Mononuclear cell (primary cell): Measurements from ENCODE around the gene PCBP4. TPM values are rescaled to one million over a fixed set of nuclear protein-coding genes. Genes with fewer than 3 reads are reported as not detected.

ENCODE experiments used
- H3K27me3 ChIP-seq: 2 replicates; pipeline ENCODE4 v1.6.0; 2011; ENCODE audit warnings: low read length, control low read depth; ENCODE audit not compliant: insufficient read depth
- H3K4me1 ChIP-seq: 2 replicates; pipeline ENCODE4 v1.5.1; 2011; ENCODE audit warnings: mild to moderate bottlenecking, low read length, control low read depth; ENCODE audit not compliant: insufficient read depth
- H3K4me3 ChIP-seq: 2 replicates; pipeline ENCODE4 v1.5.1; 2011; ENCODE audit warnings: mild to moderate bottlenecking, low read length, moderate library complexity
- H3K9me3 ChIP-seq: 2 replicates; pipeline ENCODE4 v1.5.1; 2011; ENCODE audit warnings: low read depth, mild to moderate bottlenecking, control low read depth, low read length
- total RNA-seq: library from RNA; depleted of rRNA; stranded (reverse); fragments of >200 nt; gene quantifications from one replicate; pipeline ENCODE4 v1.2.3, GENCODE V29; 2012

The PCBP4 gene
- 5.6 TPM for total RNA-seq

GRCh38 chr3:51967384-51968169 is at the start of gene PCBP4:
Gene PCBP4 (minus strand): TSS chr3:51967454. CDS start chr3:51961240, 6,214 bp downstream.
- H3K9me3 ChIP-seq = no peaks in the 10 kb centered on the region
- peak within 1 kb of the TSS; percentile 30 for H3K4me3 ChIP-seq
- H3K27me3 ChIP-seq = no peaks in the 10 kb centered on the region
- peaks cover 10% of the 10 kb centered on the region for H3K4me1 ChIP-seq

- Histone ChIP-seq H3K4me3 (no peak overlapping the region), H3K27me3 (no peaks in the 10 kb centered on the region), H3K4me1 (no peaks in the 10 kb centered on the region), H3K9me3 (no peaks in the 10 kb centered on the region)
Measured at GRCh38 chr3:52015438-52016228, 48.4 kb upstream of the PCBP4 start.

- Histone ChIP-seq H3K27me3 (no peaks in the 10 kb centered on the region), H3K9me3 (no peaks in the 10 kb centered on the region), H3K4me1 (no peaks in the 10 kb centered on the region), H3K4me3 (no peak overlapping the region)
Measured at GRCh38 chr3:52014613-52015012, 47.4 kb upstream of the PCBP4 start.

- Histone ChIP-seq H3K4me3 (no peak overlapping the region), H3K9me3 (no peaks in the 10 kb centered on the region), H3K27me3 (no peaks in the 10 kb centered on the region), H3K4me1 (no peaks in the 10 kb centered on the region)
Measured at GRCh38 chr3:52013802-52014598, 46.7 kb upstream of the PCBP4 start.

- Histone ChIP-seq H3K9me3 (no peaks in the 10 kb centered on the region), H3K4me1 (no peaks in the 10 kb centered on the region)
Measured at GRCh38 chr3:52012699-52013098, 45.4 kb upstream of the PCBP4 start.

GRCh38 chr3:52010431-52010830 is 43.2 kb upstream of the PCBP4 start:
- no peaks in the 10 kb centered on the region for H3K27me3 ChIP-seq
- no peaks in the 10 kb centered on the region for H3K9me3 ChIP-seq
- H3K4me1 ChIP-seq = peaks cover 10% of the 10 kb centered on the region
- no peak overlapping the region for H3K4me3 ChIP-seq

More at GRCh38 chr3:52012699-52013098, 45.4 kb upstream of the PCBP4 start:
- no peaks in the 10 kb centered on the region for H3K27me3 ChIP-seq
- H3K4me3 ChIP-seq = no peak overlapping the region

- Histone ChIP-seq H3K4me1 (peaks cover 10% of the 10 kb centered on the region), H3K4me3 (no peak overlapping the region), H3K27me3 (no peaks in the 10 kb centered on the region), H3K9me3 (no peaks in the 10 kb centered on the region)
Measured at GRCh38 chr3:52007291-52007690, 40.0 kb upstream of the PCBP4 start.

GRCh38 chr3:52006820-52007133 is 39.5 kb upstream of the PCBP4 start:
- H3K27me3 ChIP-seq = no peaks in the 10 kb centered on the region
- peaks cover 12% of the 10 kb centered on the region for H3K4me1 ChIP-seq
- no peaks in the 10 kb centered on the region for H3K9me3 ChIP-seq
- H3K4me3 ChIP-seq = no peak overlapping the region

GRCh38 chr3:52006017-52006819 is 39.0 kb upstream of the PCBP4 start:
- Histone ChIP-seq H3K27me3 (no peaks in the 10 kb centered on the region), H3K4me3 (no peak overlapping the region), H3K9me3 (no peaks in the 10 kb centered on the region), H3K4me1 (peaks cover 17% of the 10 kb centered on the region)

- H3K9me3 ChIP-seq = no peaks in the 10 kb centered on the region
- H3K4me1 ChIP-seq = peaks cover 17% of the 10 kb centered on the region
- no peak overlapping the region for H3K4me3 ChIP-seq
- H3K27me3 ChIP-seq = no peaks in the 10 kb centered on the region
Measured at GRCh38 chr3:52005571-52005986, 38.3 kb upstream of the PCBP4 start.

GRCh38 chr3:52004906-52005395 is 37.7 kb upstream of the PCBP4 start:
- peaks cover 17% of the 10 kb centered on the region for H3K4me1 ChIP-seq
- H3K4me3 ChIP-seq = no peak overlapping the region
- no peaks in the 10 kb centered on the region for H3K9me3 ChIP-seq
- no peaks in the 10 kb centered on the region for H3K27me3 ChIP-seq

- peaks cover 17% of the 10 kb centered on the region for H3K4me1 ChIP-seq
- H3K9me3 ChIP-seq = no peaks in the 10 kb centered on the region
- no peak overlapping the region for H3K4me3 ChIP-seq
Measured at GRCh38 chr3:52004163-52004787, 37.0 kb upstream of the PCBP4 start.

GRCh38 chr3:52002748-52003147 is 35.5 kb upstream of the PCBP4 start:
- Histone ChIP-seq H3K4me1 (peaks cover 17% of the 10 kb centered on the region), H3K27me3 (no peaks in the 10 kb centered on the region), H3K4me3 (no peak overlapping the region), H3K9me3 (no peaks in the 10 kb centered on the region)

More at GRCh38 chr3:52004163-52004787, 37.0 kb upstream of the PCBP4 start:
- no peaks in the 10 kb centered on the region for H3K27me3 ChIP-seq

- no peak overlapping the region for H3K4me3 ChIP-seq
- no peaks in the 10 kb centered on the region for H3K27me3 ChIP-seq
- no peaks in the 10 kb centered on the region for H3K9me3 ChIP-seq
- H3K4me1 ChIP-seq = peaks cover 17% of the 10 kb centered on the region
Measured at GRCh38 chr3:52001443-52001974, 34.3 kb upstream of the PCBP4 start.
